Large intestine (tissue), 3 donors: ENCODE data around the gene PYGM. TPM values are rescaled to one million over a fixed set of nuclear protein-coding genes. Genes with fewer than 3 reads are reported as not detected.

Experiments
- DNase-seq, 2 donors: peaks; one replicate each; pipeline versions ENCODE4 v3.0.0 to v3.0.0-alpha.2; 2013
- H3K27ac ChIP-seq: one replicate; pipeline ENCODE4 v1.5.1; 2013; ENCODE audit warnings: low read length
- H3K27me3 ChIP-seq: 2 replicates; pipeline ENCODE4 v1.6.1; 2013; ENCODE audit warnings: low read length; ENCODE audit not compliant: control insufficient read depth, insufficient read depth
- H3K36me3 ChIP-seq: 2 replicates; pipeline ENCODE4 v1.6.1; 2013; ENCODE audit warnings: low read length; ENCODE audit not compliant: control insufficient read depth, insufficient read depth
- H3K4me1 ChIP-seq: one replicate; pipeline ENCODE4 v1.6.1; 2013; ENCODE audit warnings: low read length; ENCODE audit not compliant: control insufficient read depth, insufficient read depth
- H3K4me3 ChIP-seq: one replicate; pipeline ENCODE4 v1.5.1; 2013; ENCODE audit warnings: low read length
- H3K9me3 ChIP-seq: one replicate; pipeline ENCODE4 v1.6.1; 2013; ENCODE audit warnings: mild to moderate bottlenecking, low read depth, low read length, moderate library complexity; ENCODE audit not compliant: control insufficient read depth
- WGBS: methylation state at CpG from one replicate; pipeline ENCODE4 v1.1.5; 2013; ENCODE audit warnings: low lambda C conversion rate; ENCODE audit not compliant: insufficient coverage; 5-methylcytosine and 5-hydroxymethylcytosine counted together
- polyA plus RNA-seq: library from polyadenylated mRNA; unstranded; fragments of 120-200 nt; gene quantifications from one replicate; pipeline ENCODE4 v1.2.1, GENCODE V29; 2013

The PYGM gene
- polyA plus RNA-seq, 1 donor: 2.4 TPM

DNA sequence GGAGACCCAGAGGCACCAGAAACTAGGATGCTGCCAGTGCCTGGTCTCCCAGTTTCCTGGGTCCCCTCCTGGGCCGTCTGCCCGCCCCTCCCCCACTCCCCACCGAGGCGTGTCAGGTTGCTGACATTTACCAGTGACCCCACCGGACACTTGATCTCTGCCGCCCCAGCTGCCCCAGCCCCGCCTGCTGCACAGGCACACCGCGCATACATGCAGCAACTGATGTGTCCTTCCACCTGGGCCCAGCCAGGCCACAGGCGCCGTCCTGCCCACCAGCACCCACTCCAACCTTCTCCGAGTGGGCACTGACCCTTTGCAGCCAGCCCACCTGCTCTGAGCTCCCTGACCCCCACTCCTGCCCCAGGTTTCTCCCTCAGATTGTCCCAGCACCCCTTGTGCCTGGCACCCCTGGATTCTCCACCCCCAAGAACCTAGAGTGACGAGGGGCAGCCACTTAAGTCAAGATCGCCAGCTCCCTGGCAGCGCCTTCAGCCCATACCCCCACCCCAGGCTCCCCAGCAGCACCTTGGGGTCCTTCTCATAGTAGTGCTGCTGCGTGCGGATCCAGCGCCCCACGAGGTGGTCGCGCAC lies 548 bp downstream of the PYGM start:
- H3K27ac ChIP-seq: no peak overlapping the region
- H3K27me3 ChIP-seq: no peaks in the 10 kb centered on the region
- peaks cover 5% of the 10 kb centered on the region for H3K4me1 ChIP-seq
- DNase-seq: no peak
- no peaks in the 10 kb centered on the region for H3K9me3 ChIP-seq
- H3K36me3 ChIP-seq: peaks cover 20% of the 10 kb centered on the region
- no peak overlapping the region for H3K4me3 ChIP-seq
- no CpG with 5 or more reads among the region's 21 CpGs for WGBS

DNA sequence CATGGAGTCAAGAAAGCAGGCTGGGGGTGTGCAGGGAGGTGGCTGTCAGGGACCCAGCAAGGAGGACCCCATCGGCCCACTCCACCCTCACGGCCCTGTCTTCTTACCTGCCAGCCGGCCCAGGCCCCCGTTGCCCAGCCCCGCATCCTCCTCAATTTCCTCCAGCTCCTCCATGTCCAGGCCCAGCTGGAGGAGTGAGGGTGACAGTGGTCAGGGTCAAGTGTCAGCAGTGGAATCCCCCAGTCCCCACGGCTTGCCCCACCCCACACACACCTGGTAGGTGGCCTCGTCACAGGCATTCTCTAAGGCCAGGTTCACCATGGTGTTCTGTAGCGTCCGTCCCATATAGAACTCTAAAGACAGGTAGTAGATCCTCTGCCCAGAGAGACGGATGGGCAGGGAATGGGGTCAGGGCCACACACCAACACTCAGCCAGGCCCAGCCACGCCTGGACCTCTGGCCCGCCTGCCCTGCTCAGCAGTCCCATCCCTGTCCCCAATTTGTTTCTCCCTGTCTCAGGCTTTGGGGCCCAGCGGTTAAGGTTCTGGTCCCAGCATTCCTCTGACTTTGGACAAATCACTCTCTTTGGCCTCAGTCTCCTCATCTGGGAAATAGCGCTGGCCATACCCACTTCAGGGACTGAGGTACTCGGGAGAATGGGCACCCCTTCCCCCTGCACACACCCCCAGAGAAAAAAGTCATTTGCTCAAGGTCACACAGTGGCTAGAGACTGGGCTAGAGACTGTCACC lies 1.3 kb downstream of the PYGM start:
- no peak overlapping the region for H3K27ac ChIP-seq
- H3K4me1 ChIP-seq: peaks cover 5% of the 10 kb centered on the region
- no peaks in the 10 kb centered on the region for H3K9me3 ChIP-seq
- H3K4me3 ChIP-seq: no peak overlapping the region
- DNase-seq: no peak
- peaks cover 13% of the 10 kb centered on the region for H3K36me3 ChIP-seq
- no peaks in the 10 kb centered on the region for H3K27me3 ChIP-seq
- no CpG with 5 or more reads among the region's 15 CpGs for WGBS

DNA sequence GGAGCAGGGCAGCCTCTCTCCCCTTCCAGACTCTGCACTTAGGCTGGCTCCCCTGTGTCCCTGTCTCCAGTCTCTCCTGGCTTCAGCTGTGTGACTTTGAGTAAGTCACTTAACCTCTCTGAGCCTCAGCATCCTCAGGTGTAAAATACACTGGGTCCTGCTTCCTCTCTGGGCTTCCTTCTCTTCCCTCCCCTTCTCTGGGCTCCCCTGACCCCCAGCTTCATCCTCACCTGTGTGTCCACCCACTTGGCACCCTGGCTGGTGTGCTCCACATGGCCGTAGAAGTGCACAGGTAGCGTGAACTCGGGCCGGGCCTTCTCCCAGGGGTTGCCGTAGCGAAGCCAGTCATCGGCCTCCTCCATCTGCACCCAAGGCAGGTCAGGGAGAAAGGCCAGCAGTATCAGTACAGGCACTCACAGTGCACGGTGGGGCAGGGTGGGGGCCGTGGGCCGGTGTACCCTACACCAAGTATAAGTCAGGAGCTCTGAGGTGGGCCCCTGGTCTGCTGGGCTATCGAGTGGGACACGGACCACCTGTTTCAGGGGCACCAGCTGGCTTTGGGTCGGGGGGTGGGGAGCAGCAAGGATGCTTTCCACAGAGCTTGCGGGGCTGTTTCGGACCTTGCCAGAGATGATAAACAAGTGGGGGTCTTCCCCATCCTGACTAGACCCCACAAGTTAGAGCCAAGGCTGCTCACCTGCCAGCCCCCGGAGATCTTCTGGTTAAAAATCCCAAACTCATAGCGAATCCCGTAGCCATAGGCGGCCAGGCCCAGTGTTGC lies 2.0 kb downstream of the PYGM start:
- H3K27ac ChIP-seq: no peak overlapping the region
- no peak overlapping the region for H3K4me3 ChIP-seq
- DNase-seq: no peak
- H3K27me3 ChIP-seq: no peaks in the 10 kb centered on the region
- H3K36me3 ChIP-seq: peaks cover 5% of the 10 kb centered on the region
- no peaks in the 10 kb centered on the region for H3K9me3 ChIP-seq
- peaks cover 5% of the 10 kb centered on the region for H3K4me1 ChIP-seq
- no CpG with 5 or more reads among the region's 19 CpGs for WGBS

DNA sequence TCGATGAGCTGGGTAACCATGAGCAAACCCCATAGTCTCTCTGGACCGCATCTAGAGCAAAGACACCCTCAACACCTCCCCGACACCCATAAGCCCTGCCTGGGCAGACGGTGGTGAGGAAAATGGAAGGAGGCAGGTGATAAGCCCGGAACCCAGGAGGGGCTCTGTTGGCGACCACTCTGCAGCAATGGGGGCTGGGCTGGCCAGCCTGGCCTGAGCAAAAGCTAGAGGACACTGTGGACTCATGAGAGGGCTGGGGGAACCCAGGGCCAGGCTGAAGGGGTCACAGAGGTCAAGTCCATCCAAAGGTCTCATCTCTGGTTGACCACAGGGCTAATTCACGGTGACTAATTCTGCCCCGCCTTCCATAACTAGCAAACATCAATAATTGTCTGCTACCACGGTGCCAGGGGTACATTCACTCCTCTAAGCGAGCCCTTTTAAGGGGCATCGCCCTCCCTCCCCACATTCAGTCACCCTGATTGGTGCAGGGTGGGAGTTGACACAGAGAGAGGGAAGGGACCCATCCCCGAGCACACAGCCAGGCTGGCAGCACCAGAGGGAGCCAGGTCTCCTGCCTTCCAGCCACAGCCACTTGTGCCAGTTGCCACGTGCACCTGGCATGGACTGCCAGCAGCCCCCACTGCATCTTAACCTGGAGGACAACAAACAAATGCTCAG lies 4.0 kb downstream of the PYGM start:
- no peaks in the 10 kb centered on the region for H3K36me3 ChIP-seq
- H3K27ac ChIP-seq: no peak overlapping the region
- WGBS: no CpG with 5 or more reads among the region's 13 CpGs
- H3K4me1 ChIP-seq: peaks cover 5% of the 10 kb centered on the region
- H3K4me3 ChIP-seq: no peak overlapping the region
- no peak for DNase-seq
- H3K27me3 ChIP-seq: no peaks in the 10 kb centered on the region
- no peaks in the 10 kb centered on the region for H3K9me3 ChIP-seq

DNA sequence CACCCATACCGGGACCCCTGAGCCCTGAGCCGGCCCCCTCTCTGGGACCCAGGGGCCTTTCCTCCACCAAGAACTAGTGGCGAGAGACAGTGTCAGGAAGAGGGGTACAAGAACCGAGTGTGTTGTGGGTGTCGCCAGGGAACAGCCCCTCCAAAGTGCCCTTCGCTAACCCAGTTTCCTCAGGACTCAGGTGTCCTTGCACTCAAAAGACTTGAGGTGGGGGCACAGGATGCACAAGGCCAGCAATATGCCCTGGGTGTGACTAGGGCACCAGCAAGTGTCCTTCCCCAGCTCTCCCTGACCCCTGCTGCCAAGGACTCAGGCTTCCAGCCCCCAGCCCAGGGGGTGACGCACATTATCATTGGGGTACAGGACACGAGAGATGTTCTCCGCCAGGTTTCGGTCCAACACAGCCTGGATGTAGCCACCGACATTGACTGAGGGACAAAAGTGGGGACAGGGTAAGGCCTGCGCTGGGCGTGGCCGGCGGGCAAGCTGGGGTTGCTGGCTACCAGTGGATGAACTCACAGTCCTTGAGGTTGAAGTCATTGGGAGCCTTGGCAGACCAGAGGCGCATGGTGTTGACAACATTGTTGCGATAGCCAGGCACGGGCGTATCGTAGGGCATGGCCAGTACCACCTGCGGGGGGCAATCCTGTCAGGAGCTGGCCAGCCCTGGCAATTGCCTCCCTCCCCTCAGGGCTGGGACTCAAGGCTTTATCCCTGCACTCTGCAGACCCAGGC lies 4.7 kb downstream of the PYGM start:
- no peaks in the 10 kb centered on the region for H3K27me3 ChIP-seq
- peaks cover 3% of the 10 kb centered on the region for H3K4me1 ChIP-seq
- no peaks in the 10 kb centered on the region for H3K36me3 ChIP-seq
- no CpG with 5 or more reads among the region's 21 CpGs for WGBS
- H3K9me3 ChIP-seq: no peaks in the 10 kb centered on the region
- no peak overlapping the region for H3K27ac ChIP-seq
- DNase-seq: no peak
- H3K4me3 ChIP-seq: no peak overlapping the region

DNA sequence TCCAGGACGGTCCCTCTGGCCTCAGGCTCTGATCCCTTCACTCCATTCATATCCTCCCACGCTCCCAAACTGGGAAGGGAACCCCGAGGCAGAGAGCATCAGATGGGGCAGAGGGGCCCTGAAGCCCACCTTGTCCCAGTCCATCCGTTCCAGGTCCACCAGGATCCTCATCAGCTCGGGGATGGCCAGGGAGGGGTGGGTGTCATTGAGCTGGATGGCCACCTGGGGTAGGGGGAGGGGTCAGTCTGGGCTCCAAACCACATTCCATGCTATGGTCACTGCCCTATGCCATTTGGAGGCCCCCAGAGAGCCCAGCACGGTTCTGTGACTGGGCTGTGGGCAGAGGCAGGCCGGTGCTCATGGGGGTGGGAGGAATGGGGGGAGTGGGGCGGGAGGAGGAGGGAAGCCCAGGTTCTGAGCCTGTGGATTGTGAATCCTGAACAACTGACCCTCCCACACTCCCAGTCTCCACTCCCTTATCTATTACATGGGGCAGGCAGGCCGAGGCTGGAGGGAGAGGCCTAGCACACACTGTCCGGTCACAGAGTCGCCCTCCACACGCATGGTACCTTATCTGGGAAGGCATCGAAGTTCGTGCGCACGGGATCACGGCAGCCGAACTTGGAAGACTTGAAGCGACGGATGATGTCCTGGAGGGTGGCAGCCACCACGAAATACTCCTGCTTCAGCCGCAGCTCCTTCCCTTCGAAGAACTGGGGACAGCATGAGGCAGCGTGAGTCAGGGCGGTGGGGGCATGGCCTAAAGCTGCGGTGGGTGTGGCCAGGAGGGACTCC lies 5.5 kb downstream of the PYGM start:
- H3K4me3 ChIP-seq: no peak overlapping the region
- H3K9me3 ChIP-seq: no peaks in the 10 kb centered on the region
- no peak overlapping the region for H3K27ac ChIP-seq
- no CpG with 5 or more reads among the region's 26 CpGs for WGBS
- no peaks in the 10 kb centered on the region for H3K4me1 ChIP-seq
- H3K36me3 ChIP-seq: no peaks in the 10 kb centered on the region
- no peaks in the 10 kb centered on the region for H3K27me3 ChIP-seq
- no peak for DNase-seq

DNA sequence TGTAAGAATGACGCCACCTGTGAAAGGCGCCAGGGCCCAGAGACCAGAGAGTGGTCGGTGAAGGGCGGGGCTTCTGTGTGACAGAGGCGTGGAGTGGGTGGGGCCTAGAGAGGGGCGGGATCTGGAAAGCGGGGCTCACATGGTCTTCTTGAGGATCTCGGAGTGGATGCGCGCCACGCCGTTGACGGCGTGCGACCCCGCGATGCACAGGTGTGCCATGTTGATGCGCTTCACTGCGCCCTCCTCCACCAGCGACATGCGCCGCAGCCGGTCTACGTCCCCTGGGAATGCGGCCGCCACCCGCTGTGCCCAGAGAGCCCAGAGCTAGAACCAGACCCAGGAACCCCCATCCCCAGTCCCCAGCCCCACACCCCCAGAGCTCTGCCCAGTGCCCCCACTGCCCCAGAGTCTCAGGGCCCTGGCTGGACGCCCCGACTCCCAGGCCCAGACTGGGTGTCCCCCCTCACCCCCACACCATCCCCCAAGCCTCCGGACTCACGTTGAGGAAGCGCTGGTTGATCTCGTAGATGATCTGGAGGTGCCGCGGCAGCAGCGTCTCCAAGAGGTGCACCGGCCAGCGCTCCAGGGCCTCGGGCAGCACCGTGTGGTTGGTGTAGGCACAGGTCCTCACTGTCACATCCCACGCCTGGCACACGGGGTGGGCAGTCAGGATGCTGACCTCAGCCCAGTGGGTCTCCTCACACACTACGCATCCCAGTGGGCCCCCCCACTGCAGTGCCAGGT lies 6.2 kb downstream of the PYGM start:
- no peak for DNase-seq
- no peaks in the 10 kb centered on the region for H3K36me3 ChIP-seq
- no peaks in the 10 kb centered on the region for H3K27me3 ChIP-seq
- H3K4me3 ChIP-seq: no peak overlapping the region
- no CpG with 5 or more reads among the region's 43 CpGs for WGBS
- H3K27ac ChIP-seq: no peak overlapping the region
- H3K4me1 ChIP-seq: no peaks in the 10 kb centered on the region
- H3K9me3 ChIP-seq: no peaks in the 10 kb centered on the region

DNA sequence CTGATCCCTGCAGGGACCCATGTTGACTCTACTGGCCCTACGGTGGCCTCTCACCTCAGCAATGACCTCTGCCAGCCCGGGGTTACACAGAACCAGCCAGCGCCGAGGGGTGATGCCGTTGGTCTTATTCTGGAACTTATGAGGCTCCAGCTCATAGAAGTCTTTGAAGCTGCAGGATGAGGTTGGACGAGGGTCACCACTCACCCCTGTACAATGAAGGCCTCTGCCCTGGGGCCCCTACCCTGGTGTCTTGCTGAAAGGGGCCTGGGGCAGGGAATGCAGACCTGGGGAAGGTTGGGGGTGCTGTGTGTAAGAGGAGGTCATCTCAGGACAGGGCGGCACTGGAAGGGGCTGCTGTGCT lies 6.8 kb downstream of the PYGM start:
- no peaks in the 10 kb centered on the region for H3K4me1 ChIP-seq
- H3K4me3 ChIP-seq: no peak overlapping the region
- DNase-seq: no peak
- no peaks in the 10 kb centered on the region for H3K27me3 ChIP-seq
- no peak overlapping the region for H3K27ac ChIP-seq
- WGBS: no CpG with 5 or more reads among the region's 7 CpGs
- H3K36me3 ChIP-seq: no peaks in the 10 kb centered on the region
- H3K9me3 ChIP-seq: no peaks in the 10 kb centered on the region
